RPMI7951 (cell line): ENCODE results near the gene SLC2A5. TPM values are rescaled to one million over a fixed set of nuclear protein-coding genes. Genes with fewer than 3 reads are reported as not detected.
A peak's percentile ranks its signal among the peaks of the same experiment; 100 is the strongest.
"Not testable (repeated sequence)": the region's sequence is repeated elsewhere in the genome, so short reads cannot be mapped to it uniquely, and the experiment has no call there.

ENCODE experiments used
- DNase-seq: peaks from one replicate; pipeline ENCODE4 v3.0.0-alpha.2; 2012; ENCODE audit warnings: low read depth
- total RNA-seq: library from RNA; depleted of rRNA; stranded (reverse); fragments of >200 nt; shearing (Covaris generic); gene quantifications from 2 replicates; pipeline ENCODE4 v1.2.3, GENCODE V29; 2014

SLC2A5 gene
- total RNA-seq, 1 experiment from 2014 or later: 4.3 TPM

DNA sequence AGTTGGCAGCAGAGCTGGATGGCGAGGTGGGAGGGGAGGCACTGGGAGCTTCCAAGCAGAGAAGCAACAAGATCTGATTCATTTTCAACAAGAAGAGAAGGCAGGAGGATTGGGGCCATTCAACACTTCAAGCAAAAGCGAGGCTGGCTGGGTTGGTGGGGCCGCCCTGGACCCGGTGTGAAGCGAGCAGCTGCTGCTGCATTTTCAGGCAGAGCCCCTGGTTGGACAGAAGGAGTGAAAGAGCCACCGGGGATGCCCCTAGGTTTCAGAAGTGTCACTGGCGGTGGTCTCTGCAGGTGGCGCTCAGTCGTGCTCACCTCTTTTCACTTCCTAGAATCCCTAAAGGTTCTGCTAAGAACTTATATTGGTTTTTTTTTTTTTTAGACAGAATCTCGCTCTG is 61.2 kb downstream of the SLC2A5 start:
- DNase-seq: no peak

GRCh38 chr1:9006956-9007615 is 62.3 kb downstream of the SLC2A5 start:
- no peak for DNase-seq

- DNase-seq: no peak
These were observed 64.1 kb downstream of the SLC2A5 start for GRCh38 chr1:9005395-9005708.

DNA sequence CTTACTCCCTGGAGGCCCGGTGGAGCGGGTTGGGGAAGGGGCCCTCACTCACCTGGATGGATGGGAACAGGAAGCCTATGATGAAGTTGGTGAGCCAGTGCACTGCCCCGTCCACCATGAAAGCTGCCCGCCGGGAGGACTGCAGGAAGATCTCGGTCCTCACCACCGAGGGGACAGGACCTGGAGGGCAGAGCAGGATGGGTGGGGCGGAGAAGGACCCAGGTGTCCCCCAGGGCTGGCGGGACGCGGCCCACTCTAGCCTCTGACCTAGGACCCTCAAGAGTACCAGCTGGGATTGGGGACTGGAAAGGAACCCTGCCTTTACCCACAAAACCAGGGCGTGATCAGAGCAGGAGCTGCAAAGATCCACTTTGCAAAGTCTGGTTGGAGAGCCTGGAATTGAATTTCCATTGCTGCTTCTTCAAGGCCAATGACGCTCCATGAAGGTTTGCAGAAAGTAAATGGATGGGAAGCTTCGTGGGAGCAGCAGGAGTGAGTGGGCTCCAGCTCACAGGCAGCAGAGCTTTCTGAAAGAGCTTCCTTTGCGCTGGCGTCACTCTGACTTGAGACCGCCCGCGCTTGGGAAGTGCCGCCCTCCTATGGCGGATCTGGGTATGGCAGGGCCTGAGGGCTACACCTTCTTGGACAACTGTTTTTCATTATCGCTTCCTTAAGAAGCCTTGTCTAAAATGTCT is 64.6 kb downstream of the SLC2A5 start:
- DNase-seq: peak; percentile 80

DNA sequence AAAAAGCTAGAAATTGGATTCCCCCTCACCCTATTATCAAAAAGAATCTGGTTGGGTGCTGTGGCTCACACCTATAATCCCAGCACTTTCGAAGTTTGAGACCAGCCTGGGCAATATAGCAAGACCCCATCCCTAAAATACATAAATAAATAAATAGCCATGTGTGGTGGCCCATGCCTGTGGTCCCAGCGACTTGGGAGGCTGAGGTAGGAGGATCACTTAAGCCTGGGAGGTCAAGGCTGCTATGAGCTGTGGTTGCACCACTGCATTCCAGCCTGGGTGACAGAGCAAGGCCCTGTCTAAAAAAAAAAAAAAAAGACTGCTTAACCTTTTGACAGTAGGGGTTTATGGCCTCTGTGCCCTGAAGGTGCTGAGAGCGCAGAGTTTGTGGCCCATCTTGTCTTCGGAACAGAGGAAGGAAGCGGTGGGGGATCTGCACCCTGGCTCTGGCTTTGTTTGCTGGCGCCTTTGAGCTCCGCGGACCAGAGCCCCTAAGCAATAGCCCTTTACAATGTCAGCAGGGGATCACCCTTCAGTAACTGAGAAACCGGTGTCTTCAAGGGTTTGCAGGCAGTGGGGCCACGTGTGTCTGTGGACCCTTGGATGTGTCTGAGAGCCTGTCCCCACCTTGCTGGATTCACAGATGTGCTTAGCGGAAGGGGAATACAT is 65.3 kb downstream of the SLC2A5 start:
- no peak for DNase-seq

DNA sequence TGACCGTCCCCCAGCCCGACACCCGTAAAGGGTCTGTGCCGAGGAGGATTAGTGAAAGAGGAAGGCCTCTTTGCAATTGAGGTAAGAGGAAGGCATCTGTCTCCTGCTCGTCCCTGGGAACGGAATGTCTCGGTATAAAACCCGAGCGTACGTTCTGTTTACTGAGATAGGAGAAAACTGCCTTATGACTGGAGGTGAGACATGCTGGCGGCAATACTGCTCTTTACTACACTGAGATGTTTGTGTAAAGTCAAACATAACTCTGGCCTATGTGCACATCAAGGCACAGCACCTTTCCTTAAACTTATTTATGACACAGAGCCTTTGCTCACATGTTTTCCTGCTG is 67.2 kb downstream of the SLC2A5 start:
- DNase-seq: not testable (repeated sequence)

GRCh38 chr1:9001534-9002214 is 67.8 kb downstream of the SLC2A5 start:
- not testable (repeated sequence) for DNase-seq

DNA sequence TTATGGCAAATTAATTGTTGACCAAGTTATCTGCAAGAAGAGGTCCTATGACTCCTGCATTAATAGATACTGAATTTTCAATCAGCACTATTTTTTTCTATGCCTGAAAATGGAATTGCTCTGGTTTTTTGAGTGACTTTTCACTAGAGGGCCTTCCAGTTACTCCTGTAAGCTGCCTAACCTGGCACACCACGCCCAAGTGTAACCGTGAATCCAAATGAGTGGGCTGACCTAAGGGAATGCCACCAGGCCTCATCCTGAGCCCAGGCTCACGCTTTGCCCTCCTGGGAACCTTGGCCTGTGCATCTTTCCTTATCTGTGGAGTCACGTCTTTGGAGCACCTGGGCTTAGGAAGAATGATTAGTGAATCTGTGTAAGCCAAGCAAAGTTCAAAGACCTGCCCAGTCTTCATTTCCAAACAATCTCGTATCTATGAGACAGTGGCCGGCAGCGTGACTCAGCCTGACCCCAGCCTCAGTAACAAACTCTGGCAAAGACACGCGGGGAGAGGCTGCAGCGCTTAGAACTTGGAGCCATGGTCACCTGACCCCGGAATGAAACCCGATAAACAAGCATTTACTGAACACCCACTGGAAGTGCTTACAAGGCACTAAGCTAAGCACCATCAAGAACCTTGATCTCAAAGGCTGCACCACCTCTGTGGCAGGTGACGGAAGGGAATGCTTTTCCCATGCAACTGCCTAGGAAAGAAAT is 75.3 kb downstream of the SLC2A5 start:
- not testable (repeated sequence) for DNase-seq

- DNase-seq: no peak
These were observed 76.3 kb downstream of the SLC2A5 start for GRCh38 chr1:8992936-8993687.

- peak; percentile 88 for DNase-seq
These were observed 79.6 kb downstream of the SLC2A5 start for GRCh38 chr1:8989821-8990220.

- DNase-seq: no peak
These were observed 80.4 kb downstream of the SLC2A5 start for GRCh38 chr1:8989061-8989460.

DNA sequence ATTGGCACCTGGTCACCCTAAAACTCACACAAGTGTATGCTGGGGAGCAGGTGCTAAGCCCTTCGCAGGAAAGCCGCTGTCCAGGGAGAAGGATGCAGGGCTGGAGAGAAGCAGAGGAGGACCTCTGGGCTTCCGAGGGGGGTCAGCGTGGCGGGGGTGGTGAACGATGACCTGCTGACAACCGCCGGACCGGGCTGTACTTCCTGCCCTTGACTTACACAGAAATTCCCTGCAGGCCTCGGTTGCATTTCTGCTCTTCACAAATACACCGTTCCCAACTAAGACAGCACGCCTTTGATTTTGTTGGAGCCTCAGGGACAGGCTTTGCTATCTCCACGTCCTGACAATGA is 80.8 kb downstream of the SLC2A5 start:
- no peak for DNase-seq

GRCh38 chr1:8987881-8988617 is 81.4 kb downstream of the SLC2A5 start:
- peak; percentile 42 for DNase-seq

DNA sequence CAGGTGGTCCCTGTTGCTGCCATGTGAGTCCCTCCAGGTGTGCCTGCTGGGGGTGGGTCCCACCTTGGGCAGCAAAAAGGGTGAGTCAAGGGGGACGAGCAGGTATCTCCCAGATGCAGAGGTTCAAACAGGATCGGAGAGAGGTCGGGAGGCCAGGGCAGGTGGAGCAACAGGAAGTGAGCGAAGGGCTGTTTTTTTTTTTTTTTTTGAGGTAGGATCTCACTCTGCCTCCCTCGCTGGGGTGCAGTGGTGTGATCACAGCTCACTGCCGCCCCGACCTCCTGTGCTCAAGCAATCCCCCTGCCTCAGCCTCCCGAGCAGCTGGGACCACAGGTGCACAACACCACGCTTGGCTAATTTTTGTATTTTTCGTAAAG is 82.6 kb downstream of the SLC2A5 start:
- DNase-seq: no peak

GRCh38 chr1:8985915-8986813 is 83.3 kb downstream of the SLC2A5 start:
- peak; percentile 98 for DNase-seq
